ENCODE results near the gene VIL1. TPM values are rescaled to one million over a fixed set of nuclear protein-coding genes. Genes with fewer than 3 reads are reported as not detected.

Gene VIL1
- total RNA-seq, 1 experiment from 2014 or later: 4.2 TPM

DNA sequence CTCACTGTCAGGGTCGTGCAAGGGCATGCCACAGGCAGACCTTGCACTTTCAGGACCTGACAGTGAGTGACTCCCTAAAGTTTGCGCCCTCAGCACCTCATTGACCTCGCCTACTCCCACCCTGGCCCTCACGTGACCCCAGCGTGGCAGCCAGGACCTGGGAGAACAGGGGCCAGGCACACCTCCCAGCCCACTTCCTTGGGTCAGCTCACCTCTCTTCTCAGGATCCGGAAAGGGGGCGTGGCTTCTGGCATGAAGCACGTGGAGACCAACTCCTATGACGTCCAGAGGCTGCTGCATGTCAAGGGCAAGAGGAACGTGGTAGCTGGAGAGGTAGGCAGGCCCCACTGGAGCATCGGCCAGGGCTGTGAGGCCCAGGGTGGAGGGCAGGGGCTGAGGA is 8.8 kb downstream of the VIL1 start:
- Histone ChIP-seq H3K14ac (ENCODE audit: insufficient read depth, low read length) (no peak overlapping the region), H3K27me3 (ENCODE audit: insufficient read depth, low read length) (no peaks in the 10 kb centered on the region), H2AFZ (ENCODE audit: low read length) (no peak overlapping the region), H3K56ac (ENCODE audit: insufficient read length, low read depth, low read length) (no peak overlapping the region), H3K18ac (ENCODE audit: insufficient read length, low read depth, low read length) (no peak overlapping the region), H2BK120ac (ENCODE audit: low read depth, low read length, poor library complexity, severe bottlenecking) (no peak overlapping the region), H2BK5ac (ENCODE audit: insufficient read length, low read length) (no peak overlapping the region), H3K79me2 (ENCODE audit: insufficient read depth, low read length) (no peaks in the 10 kb centered on the region), H3K27ac (ENCODE audit: insufficient read length, low read depth, low read length) (no peak overlapping the region), H3K23ac (ENCODE audit: insufficient read length, low read depth, low read length) (no peak overlapping the region), H3K23me2 (ENCODE audit: insufficient read length, low read depth, low read length, poor library complexity, severe bottlenecking) (no peaks in the 10 kb centered on the region), H3K9ac (ENCODE audit: extremely low read depth, insufficient read length, low read length) (no peak overlapping the region), H4K91ac (ENCODE audit: insufficient read length, low read depth, low read length) (no peak overlapping the region), H3K4ac (ENCODE audit: low read depth, low read length) (no peak overlapping the region), H3K4me2 (ENCODE audit: insufficient read depth, insufficient read length, low read length) (no peak overlapping the region), H3T11ph (ENCODE audit: low read length) (no peak overlapping the region), H4K5ac (ENCODE audit: insufficient read length, low read depth, low read length) (no peak overlapping the region), H2BK12ac (ENCODE audit: insufficient read length, low read depth, low read length) (no peak overlapping the region), H2BK15ac (ENCODE audit: low read depth, low read length) (no peak overlapping the region), H3K9me3 (ENCODE audit: control insufficient read depth, low read depth, low read length) (no peaks in the 10 kb centered on the region), H3K79me1 (ENCODE audit: insufficient read depth, low read depth, low read length, poor library complexity, severe bottlenecking) (no peaks in the 10 kb centered on the region), H2AK5ac (ENCODE audit: insufficient read length, low read length) (no peak overlapping the region), H4K20me1 (ENCODE audit: control insufficient read depth, insufficient read depth, insufficient read length) (no peaks in the 10 kb centered on the region), H2BK20ac (ENCODE audit: low read depth, low read length, poor library complexity, severe bottlenecking) (no peak overlapping the region), H3K4me1 (ENCODE audit: insufficient read depth, low read length) (no peaks in the 10 kb centered on the region), H4K8ac (replicated peaks; ENCODE audit: insufficient read length, low read depth, low read length) (no peak overlapping the region)
- Mint-ChIP-seq H3K4me3 (no peak overlapping the region), H3K27me3 (ENCODE audit: low read depth) (peaks cover 1% of the 10 kb centered on the region), H3K4me1 (peaks cover 2 to 3% of the 10 kb centered on the region in 2 experiments; a peak in 1 of 4 replicates), H3K36me3 (ENCODE audit: insufficient read depth in 1 of 3, low read depth in 3 of 3) (peaks cover 0 to 4% (median 0%) of the 10 kb centered on the region in 3 experiments; a peak in 1 of 7 replicates), H3K27ac (no peak overlapping the region), H3K9me3 (no peaks in the 10 kb centered on the region)
- DNase-seq: peak; percentile 67
- no CpG with 5 or more reads among the region's 11 CpGs for WGBS (ENCODE audit: extremely low coverage, insufficient read length, low lambda C conversion rate)
- TF ChIP-seq, protein P1, sequence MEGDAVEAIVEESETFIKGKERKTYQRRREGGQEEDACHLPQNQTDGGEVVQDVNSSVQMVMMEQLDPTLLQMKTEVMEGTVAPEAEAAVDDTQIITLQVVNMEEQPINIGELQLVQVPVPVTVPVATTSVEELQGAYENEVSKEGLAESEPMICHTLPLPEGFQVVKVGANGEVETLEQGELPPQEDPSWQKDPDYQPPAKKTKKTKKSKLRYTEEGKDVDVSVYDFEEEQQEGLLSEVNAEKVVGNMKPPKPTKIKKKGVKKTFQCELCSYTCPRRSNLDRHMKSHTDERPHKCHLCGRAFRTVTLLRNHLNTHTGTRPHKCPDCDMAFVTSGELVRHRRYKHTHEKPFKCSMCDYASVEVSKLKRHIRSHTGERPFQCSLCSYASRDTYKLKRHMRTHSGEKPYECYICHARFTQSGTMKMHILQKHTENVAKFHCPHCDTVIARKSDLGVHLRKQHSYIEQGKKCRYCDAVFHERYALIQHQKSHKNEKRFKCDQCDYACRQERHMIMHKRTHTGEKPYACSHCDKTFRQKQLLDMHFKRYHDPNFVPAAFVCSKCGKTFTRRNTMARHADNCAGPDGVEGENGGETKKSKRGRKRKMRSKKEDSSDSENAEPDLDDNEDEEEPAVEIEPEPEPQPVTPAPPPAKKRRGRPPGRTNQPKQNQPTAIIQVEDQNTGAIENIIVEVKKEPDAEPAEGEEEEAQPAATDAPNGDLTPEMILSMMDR (conservative IDR thresholded peaks at IDR 0.05): no peak

All from H9 (cell line).